Measurements from ENCODE around the gene CXADR. TPM values are rescaled to one million over a fixed set of nuclear protein-coding genes. Genes with fewer than 3 reads are reported as not detected.
"Not testable (repeated sequence)": the region's sequence is repeated elsewhere in the genome, so short reads cannot be mapped to it uniquely, and the experiment has no call there.

Gene CXADR
- total RNA-seq = 0.39 and 0.64 TPM in 2 replicates

DNA sequence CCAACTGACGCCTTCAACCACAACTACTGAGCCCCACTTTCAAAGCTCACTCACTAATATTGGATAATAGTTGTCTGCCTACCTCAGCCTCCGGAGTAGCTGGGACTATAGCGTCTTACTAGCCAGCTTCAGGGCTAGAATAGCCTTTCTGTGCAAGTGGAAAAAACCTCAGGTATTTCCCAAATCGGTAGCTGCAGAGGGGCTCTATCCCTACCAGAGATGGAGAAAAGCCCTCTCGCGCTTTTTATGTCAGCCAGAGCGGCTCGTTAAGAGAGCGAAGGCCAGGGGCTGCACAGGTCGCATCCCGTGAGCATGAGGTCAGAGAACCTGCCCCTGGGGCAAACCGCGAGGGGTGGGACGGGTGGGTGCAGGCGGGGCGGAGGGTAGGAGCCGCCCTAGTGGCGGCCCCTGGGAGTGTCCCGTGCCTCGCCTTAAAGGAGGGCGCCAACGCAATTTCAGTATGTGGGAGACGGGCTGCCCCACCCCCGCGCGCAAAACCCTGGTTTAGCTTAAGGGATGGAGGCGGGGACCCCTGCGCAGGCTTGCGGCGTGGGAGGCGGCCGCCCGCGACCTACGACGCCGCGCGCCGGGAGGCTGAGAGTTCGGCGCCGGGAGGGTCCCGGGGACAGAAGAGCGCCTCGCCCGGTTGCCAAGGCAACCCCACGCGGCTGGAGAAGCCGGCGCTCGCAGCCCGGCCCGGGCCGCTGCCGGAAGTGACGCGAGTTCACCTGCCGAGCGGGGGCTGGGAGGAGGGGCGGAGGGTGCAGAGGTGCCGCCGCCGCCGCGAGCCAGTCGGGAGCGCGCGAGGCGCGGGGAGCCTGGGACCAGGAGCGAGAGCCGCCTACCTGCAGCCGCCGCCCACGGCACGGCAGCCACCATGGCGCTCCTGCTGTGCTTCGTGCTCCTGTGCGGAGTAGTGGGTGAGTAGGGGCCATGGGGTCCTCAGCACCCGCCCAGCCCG, at the start of gene CXADR:
TSS of gene CXADR (plus strand) at position 791 of the 961 bp plus-strand sequence. CDS start at position 878, 87 bp downstream.
- DNase-seq (ENCODE audit: low spot score) = peak; percentile 72
- intact Hi-C loops (cut with micrococcal nuclease) = loop anchor here (1.0 to 10.0 kb wide), 3 partner anchors 20 to 128 kb away; partner anchors contain the start of gene BTG3
- Mint-ChIP-seq H3K36me3 (ENCODE audit: low read depth) (no peaks in the 10 kb centered on the region), H3K4me1 (ENCODE audit: low read depth) (peaks cover 15% of the 10 kb centered on the region), H3K9me3 (no peaks in the 10 kb centered on the region), H3K27me3 (ENCODE audit: low read depth) (peaks cover 52% of the 10 kb centered on the region), H3K4me3 (ENCODE audit: low read depth) (peak within 1 kb of the TSS; percentile 83), H3K27ac (no peak within 1 kb of the TSS)

DNA sequence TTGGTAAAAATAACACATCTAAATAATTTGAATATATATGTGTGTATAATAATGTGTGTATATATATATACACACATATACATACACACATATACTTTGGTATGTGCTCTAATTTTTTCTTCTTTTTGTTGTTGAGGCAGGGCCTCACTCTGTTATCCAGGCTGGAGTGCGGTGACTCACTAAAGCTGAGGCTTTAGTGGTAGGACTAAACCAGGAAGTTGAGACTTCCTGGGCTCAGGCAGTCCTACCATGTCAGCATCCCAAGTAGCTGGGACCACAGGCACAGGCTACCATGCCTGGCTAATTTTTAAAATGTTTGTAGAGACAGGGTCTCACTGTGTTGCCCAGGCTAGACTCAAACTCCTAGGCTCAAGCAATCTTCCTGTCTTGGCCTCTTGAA, 46.7 kb upstream of the CXADR start:
- H3K4me1 Mint-ChIP-seq (ENCODE audit: low read depth) = no peaks in the 10 kb centered on the region
- H3K27ac Mint-ChIP-seq = no peak overlapping the region
- no peaks in the 10 kb centered on the region for H3K36me3 Mint-ChIP-seq (ENCODE audit: low read depth)
- intact Hi-C loops (cut with micrococcal nuclease) = no loop called here
- H3K27me3 Mint-ChIP-seq (ENCODE audit: low read depth) = no peaks in the 10 kb centered on the region
- no peaks in the 10 kb centered on the region for H3K9me3 Mint-ChIP-seq
- DNase-seq (ENCODE audit: low spot score) = no peak
- H3K4me3 Mint-ChIP-seq (ENCODE audit: low read depth) = no peak overlapping the region

DNA sequence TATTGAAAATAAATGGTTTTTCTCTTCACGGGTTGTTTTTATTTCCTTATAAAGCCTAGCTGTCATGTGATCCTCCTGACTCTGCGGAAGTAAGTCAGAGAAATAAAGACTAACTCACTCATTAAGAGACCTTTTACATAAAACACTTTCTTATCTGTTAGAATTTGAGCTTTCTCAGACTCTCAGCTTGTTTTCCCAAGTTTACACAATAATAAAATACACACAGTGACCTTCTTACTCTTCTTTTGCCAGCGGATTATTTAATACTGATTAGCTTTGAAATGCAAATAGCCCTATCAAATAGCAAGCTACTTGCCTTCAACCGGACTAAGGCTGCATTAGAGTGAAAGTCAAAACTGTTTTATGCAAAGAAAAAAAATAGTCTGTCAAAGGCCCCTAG, 45.5 kb upstream of the CXADR start:
- H3K27ac Mint-ChIP-seq = no peak overlapping the region
- intact Hi-C loops (cut with micrococcal nuclease) = no loop called here
- no peaks in the 10 kb centered on the region for H3K27me3 Mint-ChIP-seq (ENCODE audit: low read depth)

DNA sequence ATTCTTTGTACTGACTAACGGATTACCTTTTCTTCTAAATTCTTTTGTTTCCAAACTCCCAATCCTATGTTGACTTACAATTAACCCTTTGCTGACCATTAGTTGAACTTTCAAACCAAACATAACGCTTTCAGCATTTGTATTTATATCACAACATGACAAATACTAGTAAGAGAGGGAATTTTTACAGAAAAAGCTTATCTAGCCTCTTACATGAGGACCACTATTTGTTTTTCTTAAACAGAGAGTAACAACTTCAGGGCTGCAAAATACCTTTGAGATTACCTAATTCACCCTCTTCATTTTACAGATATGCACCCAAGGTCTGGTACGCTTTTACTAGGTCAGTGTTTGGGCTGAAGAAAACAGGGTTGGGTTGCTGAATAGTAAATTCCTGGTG, 45.0 kb upstream of the CXADR start:
- H3K9me3 Mint-ChIP-seq = no peaks in the 10 kb centered on the region
- no peak for DNase-seq (ENCODE audit: low spot score)
- no peak overlapping the region for H3K27ac Mint-ChIP-seq
- H3K36me3 Mint-ChIP-seq (ENCODE audit: low read depth) = no peaks in the 10 kb centered on the region
- intact Hi-C loops (cut with micrococcal nuclease) = no loop called here
- no peaks in the 10 kb centered on the region for H3K27me3 Mint-ChIP-seq (ENCODE audit: low read depth)
- no peaks in the 10 kb centered on the region for H3K4me1 Mint-ChIP-seq (ENCODE audit: low read depth)
- no peak overlapping the region for H3K4me3 Mint-ChIP-seq (ENCODE audit: low read depth)

More for the DNA sequence above, 45.5 kb upstream of the CXADR start:
- H3K9me3 Mint-ChIP-seq = no peaks in the 10 kb centered on the region
- H3K4me1 Mint-ChIP-seq (ENCODE audit: low read depth) = no peaks in the 10 kb centered on the region
- H3K4me3 Mint-ChIP-seq (ENCODE audit: low read depth) = no peak overlapping the region
- DNase-seq (ENCODE audit: low spot score) = no peak
- H3K36me3 Mint-ChIP-seq (ENCODE audit: low read depth) = no peaks in the 10 kb centered on the region

DNA sequence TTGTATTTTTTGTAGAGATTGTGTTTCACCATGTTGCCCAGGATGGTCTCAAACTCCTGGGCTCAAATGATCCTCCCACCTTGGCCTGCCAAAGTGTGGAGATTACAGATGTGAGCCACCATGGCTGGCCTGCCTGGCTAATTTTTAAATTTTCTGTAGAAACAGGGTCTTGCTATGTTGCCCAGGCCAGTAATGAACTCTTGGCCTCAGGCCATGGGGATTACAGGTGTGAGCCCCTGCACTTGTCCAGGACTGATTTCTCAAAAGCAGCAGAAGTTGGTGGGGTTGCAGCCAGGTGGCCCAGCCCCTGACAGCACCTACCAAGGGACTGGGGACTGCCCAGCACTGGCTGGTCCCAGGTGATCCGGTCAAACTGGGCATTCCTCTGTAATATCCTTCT, 44.1 kb upstream of the CXADR start:
- H3K4me3 Mint-ChIP-seq (ENCODE audit: low read depth) = no peak overlapping the region
- H3K9me3 Mint-ChIP-seq = no peaks in the 10 kb centered on the region
- no peaks in the 10 kb centered on the region for H3K27me3 Mint-ChIP-seq (ENCODE audit: low read depth)
- H3K27ac Mint-ChIP-seq = no peak overlapping the region
- intact Hi-C loops (cut with micrococcal nuclease) = no loop called here
- DNase-seq (ENCODE audit: low spot score) = no peak
- H3K4me1 Mint-ChIP-seq (ENCODE audit: low read depth) = no peaks in the 10 kb centered on the region
- H3K36me3 Mint-ChIP-seq (ENCODE audit: low read depth) = no peaks in the 10 kb centered on the region

DNA sequence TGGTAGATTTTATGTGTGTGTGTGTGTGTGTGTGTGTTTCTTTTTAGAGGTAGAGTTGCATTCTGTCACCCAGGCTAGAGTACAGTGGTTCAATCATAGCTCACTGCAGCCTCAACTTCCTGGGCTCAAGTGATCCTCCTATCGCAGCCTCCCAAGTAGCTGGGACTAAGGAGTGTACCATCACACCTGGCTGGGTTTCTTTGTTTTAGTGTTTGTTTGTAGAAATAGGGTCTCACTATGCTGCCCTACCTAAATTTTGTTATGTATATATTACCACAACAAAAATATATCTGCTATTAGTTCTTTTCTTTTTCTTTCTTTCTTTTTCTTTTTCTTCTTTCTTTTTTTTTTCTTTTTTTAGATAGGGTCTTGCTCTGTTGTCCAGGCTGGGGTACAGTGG, 43.1 kb upstream of the CXADR start:
- Mint-ChIP-seq H3K27ac (no peak overlapping the region), H3K36me3 (ENCODE audit: low read depth) (no peaks in the 10 kb centered on the region), H3K9me3 (peaks cover 3% of the 10 kb centered on the region), H3K4me1 (ENCODE audit: low read depth) (no peaks in the 10 kb centered on the region), H3K4me3 (ENCODE audit: low read depth) (no peak overlapping the region), H3K27me3 (ENCODE audit: low read depth) (peaks cover 3% of the 10 kb centered on the region)
- intact Hi-C loops (cut with micrococcal nuclease) = no loop called here
- no peak for DNase-seq (ENCODE audit: low spot score)

DNA sequence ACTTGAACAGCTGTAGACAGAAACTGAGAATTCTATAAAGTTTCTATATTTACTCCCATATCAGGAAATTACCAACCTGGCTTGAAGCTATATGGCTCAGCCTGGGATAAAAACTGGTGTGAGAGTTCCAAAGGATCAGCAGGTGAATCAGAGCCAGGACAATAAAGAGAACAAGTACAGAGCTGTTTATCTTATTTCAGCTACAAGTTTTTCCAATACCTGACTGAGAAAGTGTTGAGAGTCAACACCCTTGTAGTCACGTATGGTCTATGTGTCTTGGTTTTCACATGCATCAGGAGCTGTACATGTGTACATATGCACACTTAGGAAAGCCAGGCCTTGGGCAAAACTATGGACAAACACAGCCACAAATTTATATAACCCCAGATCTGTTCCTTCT, 40.7 kb upstream of the CXADR start:
- no peaks in the 10 kb centered on the region for H3K36me3 Mint-ChIP-seq (ENCODE audit: low read depth)
- H3K9me3 Mint-ChIP-seq = peaks cover 3% of the 10 kb centered on the region
- H3K4me1 Mint-ChIP-seq (ENCODE audit: low read depth) = no peaks in the 10 kb centered on the region
- H3K27ac Mint-ChIP-seq = no peak overlapping the region
- intact Hi-C loops (cut with micrococcal nuclease) = no loop called here
- DNase-seq (ENCODE audit: low spot score) = no peak
- H3K27me3 Mint-ChIP-seq (ENCODE audit: low read depth) = peaks cover 3% of the 10 kb centered on the region
- no peak overlapping the region for H3K4me3 Mint-ChIP-seq (ENCODE audit: low read depth)

DNA sequence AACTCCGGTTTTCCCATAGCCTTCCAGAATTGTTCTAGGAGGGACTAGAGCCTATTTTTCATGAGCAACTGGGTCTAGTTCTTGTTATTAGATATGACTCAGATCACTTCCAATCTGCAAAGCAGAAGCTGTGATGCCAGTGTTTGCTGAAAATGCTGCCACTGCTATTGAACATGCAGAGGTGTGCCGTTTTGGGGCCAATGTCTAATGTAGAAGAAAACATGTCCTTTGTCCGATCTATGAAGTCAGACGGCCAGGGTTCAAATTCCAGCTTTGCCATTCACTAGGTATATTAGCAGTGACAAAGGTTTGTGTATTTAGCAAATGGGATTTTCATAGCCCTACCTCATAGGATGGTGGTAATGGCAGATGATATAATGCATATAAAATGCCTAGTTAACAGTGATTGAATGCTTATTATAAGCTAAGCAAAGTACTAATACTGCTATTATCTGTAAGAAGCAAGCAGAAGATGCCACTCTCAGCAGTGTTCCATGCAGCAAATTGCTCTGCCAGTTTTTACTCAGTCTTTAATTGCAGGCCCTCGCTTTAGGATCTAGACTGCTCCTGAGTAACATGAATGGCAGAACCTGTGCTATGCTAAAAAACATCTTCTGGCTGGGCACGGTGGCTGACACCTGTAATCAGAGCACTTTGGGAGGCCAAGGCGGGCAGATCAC, 40.1 kb upstream of the CXADR start:
- Mint-ChIP-seq H3K4me1 (ENCODE audit: low read depth) (no peaks in the 10 kb centered on the region), H3K4me3 (ENCODE audit: low read depth) (no peak overlapping the region), H3K9me3 (peaks cover 3% of the 10 kb centered on the region), H3K27me3 (ENCODE audit: low read depth) (peaks cover 3% of the 10 kb centered on the region), H3K27ac (no peak overlapping the region), H3K36me3 (ENCODE audit: low read depth) (no peaks in the 10 kb centered on the region)
- intact Hi-C loops (cut with micrococcal nuclease) = no loop called here
- DNase-seq (ENCODE audit: low spot score) = no peak

DNA sequence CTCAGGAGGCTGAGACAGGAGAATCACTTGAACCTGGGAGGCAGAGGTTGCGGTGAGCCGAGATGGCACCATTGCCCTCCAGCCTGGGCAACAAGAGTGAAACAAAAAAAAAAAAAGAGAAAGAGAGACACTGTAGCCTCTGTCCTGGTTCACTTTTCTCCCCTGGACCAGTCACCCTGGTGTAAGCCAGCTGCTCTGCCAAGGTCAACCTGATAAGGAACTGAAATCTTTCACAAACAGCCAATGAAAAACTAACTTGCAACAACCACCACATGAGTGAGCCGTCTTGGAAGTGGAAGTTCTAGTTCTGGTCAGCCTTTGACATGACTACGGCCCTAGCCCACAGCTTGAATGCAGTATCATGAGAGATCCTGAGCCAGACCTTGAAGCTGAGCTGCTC, 36.8 kb upstream of the CXADR start:
- H3K9me3 Mint-ChIP-seq = peaks cover 3% of the 10 kb centered on the region
- no peak overlapping the region for H3K4me3 Mint-ChIP-seq (ENCODE audit: low read depth)
- intact Hi-C loops (cut with micrococcal nuclease) = no loop called here

DNA sequence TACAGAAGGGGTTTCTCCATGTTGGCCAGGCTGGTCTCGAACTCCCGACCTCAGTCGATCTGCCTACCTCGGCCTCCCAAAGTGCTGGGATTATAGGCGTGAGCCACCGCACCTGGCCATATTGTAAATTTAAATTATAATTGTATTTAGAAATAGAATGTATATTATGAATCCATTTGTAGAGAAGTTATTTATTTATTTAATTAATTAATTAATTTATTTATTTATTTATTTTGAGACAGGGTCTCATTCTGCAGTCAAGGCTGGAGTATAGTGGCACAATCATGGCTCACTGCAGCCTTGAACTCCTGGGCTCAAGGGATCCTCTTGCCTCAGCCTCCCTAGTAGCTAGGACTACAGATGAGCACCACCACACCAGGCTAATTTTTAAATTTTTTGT, 34.7 kb upstream of the CXADR start:
- DNase-seq (ENCODE audit: low spot score); H3K4me3 Mint-ChIP-seq (ENCODE audit: low read depth); H3K36me3 Mint-ChIP-seq (ENCODE audit: low read depth); H3K4me1 Mint-ChIP-seq (ENCODE audit: low read depth); H3K9me3 Mint-ChIP-seq; H3K27ac Mint-ChIP-seq; H3K27me3 Mint-ChIP-seq (ENCODE audit: low read depth); intact Hi-C loops (cut with micrococcal nuclease): not testable (repeated sequence)

More for the DNA sequence above, 36.8 kb upstream of the CXADR start:
- no peak for DNase-seq (ENCODE audit: low spot score)
- Mint-ChIP-seq H3K27me3 (ENCODE audit: low read depth) (peaks cover 5% of the 10 kb centered on the region), H3K36me3 (ENCODE audit: low read depth) (no peaks in the 10 kb centered on the region), H3K4me1 (ENCODE audit: low read depth) (no peaks in the 10 kb centered on the region), H3K27ac (no peak overlapping the region)

DNA sequence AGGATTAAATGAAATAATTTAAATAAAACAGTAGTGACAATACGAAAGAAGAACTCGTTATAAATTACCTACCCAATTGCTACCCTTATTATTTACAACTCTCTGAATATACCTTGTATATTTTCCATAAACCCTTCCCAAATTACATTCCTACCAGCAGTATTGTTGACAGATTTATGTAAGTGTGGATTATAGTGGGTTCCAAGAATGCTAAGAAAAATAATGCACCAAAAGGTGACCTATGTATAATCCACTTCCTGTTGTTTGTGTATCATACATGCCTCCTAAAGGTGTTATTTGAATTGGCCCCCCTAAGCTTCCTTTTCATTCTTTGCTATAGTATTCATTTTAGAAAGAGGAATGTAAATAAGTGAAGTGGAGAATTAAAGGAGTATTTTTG, 33.2 kb upstream of the CXADR start:
- no peaks in the 10 kb centered on the region for H3K9me3 Mint-ChIP-seq
- no peak overlapping the region for H3K27ac Mint-ChIP-seq
- no peaks in the 10 kb centered on the region for H3K36me3 Mint-ChIP-seq (ENCODE audit: low read depth)
- H3K4me3 Mint-ChIP-seq (ENCODE audit: low read depth) = no peak overlapping the region
- DNase-seq (ENCODE audit: low spot score) = no peak
- H3K4me1 Mint-ChIP-seq (ENCODE audit: low read depth) = no peaks in the 10 kb centered on the region
- peaks cover 2% of the 10 kb centered on the region for H3K27me3 Mint-ChIP-seq (ENCODE audit: low read depth)
- intact Hi-C loops (cut with micrococcal nuclease) = no loop called here

DNA sequence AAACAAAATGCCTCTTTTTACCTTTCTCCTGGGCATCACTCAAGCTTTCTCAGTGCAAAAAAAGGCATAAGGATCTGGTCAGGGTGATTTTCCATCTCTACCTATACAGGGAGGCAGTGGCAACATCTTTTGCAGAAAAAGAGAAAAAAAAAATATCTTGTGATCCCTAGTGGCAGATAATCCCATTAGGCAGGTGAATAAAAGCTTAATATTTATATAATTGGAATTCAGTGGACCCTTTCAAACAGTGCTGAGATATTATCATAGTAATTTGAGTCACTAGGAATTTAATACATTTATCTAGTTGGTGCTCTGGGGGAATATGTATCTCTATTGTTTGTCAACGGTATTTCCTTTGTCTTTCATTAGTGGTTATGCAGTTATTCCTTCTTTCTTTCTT, 29.9 kb upstream of the CXADR start:
- DNase-seq (ENCODE audit: low spot score) = no peak
- intact Hi-C loops (cut with micrococcal nuclease) = no loop called here
- Mint-ChIP-seq H3K4me1 (ENCODE audit: low read depth) (peaks cover 3% of the 10 kb centered on the region), H3K27me3 (ENCODE audit: low read depth) (peaks cover 2% of the 10 kb centered on the region), H3K4me3 (ENCODE audit: low read depth) (no peak overlapping the region), H3K27ac (no peak overlapping the region), H3K36me3 (ENCODE audit: low read depth) (no peaks in the 10 kb centered on the region), H3K9me3 (no peaks in the 10 kb centered on the region)

DNA sequence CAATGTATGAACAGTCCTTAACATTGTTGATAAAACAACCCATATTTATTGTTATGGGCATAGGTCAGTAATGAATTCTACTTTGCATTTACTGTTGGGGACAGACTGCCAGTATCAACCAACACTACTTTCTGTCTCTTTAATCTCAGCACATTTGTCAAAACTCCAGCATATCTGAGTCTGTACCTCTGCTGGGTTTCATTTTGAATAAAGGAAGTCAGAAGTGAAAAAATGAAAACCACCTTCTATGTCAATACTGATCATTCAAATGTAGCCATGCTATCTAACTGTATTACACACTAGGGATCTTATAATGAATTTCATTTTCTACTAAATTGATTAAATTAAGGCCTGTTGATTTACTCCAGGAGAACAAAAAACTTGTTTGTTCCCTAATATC, 24.2 kb upstream of the CXADR start:
- Mint-ChIP-seq H3K36me3 (ENCODE audit: low read depth) (no peaks in the 10 kb centered on the region), H3K27ac (peak overlapping the region; percentile 58), H3K27me3 (ENCODE audit: low read depth) (no peaks in the 10 kb centered on the region), H3K4me3 (ENCODE audit: low read depth) (no peak overlapping the region), H3K4me1 (ENCODE audit: low read depth) (peaks cover 32% of the 10 kb centered on the region), H3K9me3 (no peaks in the 10 kb centered on the region)
- intact Hi-C loops (cut with micrococcal nuclease) = loop anchor here (2.0 kb wide), 1 partner anchor 122 kb away; no protein-coding TSS in a partner anchor
- DNase-seq (ENCODE audit: low spot score) = no peak
